Measurements from ENCODE around the gene PIM3.

Gene PIM3

DNA sequence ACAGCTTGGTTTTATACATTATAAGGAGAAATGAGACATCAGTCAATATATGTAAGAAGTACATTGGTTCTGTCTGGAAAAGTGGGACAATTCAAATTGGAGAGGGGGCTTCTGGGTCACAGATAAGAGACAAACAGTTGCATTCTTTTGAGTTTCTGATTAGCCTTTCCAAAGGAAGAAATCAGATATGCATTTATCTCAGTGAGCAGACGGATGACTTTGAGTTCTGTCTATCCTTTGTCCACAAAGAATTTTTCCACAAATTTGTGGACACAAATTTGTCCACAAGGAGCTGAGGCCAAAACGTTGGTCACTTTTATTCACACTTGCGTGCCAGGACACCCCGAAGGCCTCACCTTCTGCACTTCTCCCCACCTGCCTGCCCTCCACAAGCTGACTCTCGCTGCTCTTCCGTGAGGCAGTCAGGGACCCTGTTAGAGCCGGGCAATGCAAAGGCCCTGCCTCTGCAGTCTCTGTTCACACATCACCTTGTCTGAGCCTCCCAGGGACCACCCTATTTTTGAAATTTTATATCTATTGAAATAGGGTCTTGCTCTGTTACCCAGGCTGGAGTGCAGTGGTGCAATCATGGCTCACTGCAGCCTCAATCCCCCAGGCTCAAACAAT, 31.4 kb downstream of the PIM3 start:
- H3K4me3 ChIP-seq (replicated peaks; ENCODE audit: low read depth, low read length) = no peak overlapping the region
- TF ChIP-seq, protein P1, sequence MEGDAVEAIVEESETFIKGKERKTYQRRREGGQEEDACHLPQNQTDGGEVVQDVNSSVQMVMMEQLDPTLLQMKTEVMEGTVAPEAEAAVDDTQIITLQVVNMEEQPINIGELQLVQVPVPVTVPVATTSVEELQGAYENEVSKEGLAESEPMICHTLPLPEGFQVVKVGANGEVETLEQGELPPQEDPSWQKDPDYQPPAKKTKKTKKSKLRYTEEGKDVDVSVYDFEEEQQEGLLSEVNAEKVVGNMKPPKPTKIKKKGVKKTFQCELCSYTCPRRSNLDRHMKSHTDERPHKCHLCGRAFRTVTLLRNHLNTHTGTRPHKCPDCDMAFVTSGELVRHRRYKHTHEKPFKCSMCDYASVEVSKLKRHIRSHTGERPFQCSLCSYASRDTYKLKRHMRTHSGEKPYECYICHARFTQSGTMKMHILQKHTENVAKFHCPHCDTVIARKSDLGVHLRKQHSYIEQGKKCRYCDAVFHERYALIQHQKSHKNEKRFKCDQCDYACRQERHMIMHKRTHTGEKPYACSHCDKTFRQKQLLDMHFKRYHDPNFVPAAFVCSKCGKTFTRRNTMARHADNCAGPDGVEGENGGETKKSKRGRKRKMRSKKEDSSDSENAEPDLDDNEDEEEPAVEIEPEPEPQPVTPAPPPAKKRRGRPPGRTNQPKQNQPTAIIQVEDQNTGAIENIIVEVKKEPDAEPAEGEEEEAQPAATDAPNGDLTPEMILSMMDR (IDR thresholded peaks at IDR 0.05; ENCODE audit: insufficient read depth, low read length, poor library complexity, severe bottlenecking) = no peak

DNA sequence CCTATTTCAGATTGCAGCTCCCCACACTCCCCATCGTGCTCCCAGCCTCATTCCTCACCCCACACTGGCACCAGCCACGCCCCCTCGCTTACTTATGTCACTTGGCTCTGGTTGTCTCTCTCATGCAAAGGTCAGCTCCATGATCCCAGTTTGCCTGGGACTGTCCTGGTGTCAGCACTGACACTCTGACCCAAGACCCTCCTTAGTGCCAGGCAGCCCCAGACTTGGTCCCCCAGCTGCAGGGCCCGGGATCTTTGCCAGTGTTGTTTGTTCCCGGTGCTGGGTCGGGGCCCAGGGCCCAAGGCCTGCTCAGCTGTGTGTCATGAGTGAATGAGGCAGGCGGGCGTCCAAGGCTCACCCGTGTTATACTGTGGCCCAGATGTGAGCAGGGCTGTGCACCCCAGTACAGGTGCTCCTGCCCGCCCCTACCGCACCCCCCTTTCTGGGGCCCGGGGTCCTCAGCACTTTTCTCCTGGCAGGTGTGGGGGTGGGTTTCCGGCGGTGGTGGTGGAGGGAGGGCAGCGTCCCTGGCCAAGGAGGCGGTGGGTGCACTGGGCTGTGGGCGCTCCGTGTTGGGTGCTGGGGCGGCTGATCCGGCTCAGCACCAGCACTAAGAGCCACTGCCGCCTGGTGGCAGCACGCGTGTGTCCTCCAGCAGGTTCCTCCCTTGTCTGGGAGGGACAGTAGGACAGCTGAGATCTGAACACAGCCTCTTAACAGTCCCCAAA, 32.5 kb downstream of the PIM3 start:
- no peaks in the 10 kb centered on the region for H3K27me3 ChIP-seq (replicated peaks; ENCODE audit: control insufficient read depth, insufficient read depth, low read length)
- no peak overlapping the region for H3K4me3 ChIP-seq (replicated peaks; ENCODE audit: low read depth, low read length)
- no peaks in the 10 kb centered on the region for H3K36me3 ChIP-seq (ENCODE audit: control insufficient read depth, insufficient read depth, low read length)
- TF ChIP-seq, protein P1 (IDR thresholded peaks at IDR 0.05; ENCODE audit: insufficient read depth, low read length, poor library complexity, severe bottlenecking) = peak; percentile 95
- no peak for DNase-seq (ENCODE audit: extremely low read depth, insufficient read length)

More for the DNA sequence above, 31.4 kb downstream of the PIM3 start:
- Histone ChIP-seq H3K36me3 (ENCODE audit: control insufficient read depth, insufficient read depth, low read length) (no peaks in the 10 kb centered on the region), H3K27me3 (replicated peaks; ENCODE audit: control insufficient read depth, insufficient read depth, low read length) (no peaks in the 10 kb centered on the region)
- no peak for DNase-seq (ENCODE audit: extremely low read depth, insufficient read length)

DNA sequence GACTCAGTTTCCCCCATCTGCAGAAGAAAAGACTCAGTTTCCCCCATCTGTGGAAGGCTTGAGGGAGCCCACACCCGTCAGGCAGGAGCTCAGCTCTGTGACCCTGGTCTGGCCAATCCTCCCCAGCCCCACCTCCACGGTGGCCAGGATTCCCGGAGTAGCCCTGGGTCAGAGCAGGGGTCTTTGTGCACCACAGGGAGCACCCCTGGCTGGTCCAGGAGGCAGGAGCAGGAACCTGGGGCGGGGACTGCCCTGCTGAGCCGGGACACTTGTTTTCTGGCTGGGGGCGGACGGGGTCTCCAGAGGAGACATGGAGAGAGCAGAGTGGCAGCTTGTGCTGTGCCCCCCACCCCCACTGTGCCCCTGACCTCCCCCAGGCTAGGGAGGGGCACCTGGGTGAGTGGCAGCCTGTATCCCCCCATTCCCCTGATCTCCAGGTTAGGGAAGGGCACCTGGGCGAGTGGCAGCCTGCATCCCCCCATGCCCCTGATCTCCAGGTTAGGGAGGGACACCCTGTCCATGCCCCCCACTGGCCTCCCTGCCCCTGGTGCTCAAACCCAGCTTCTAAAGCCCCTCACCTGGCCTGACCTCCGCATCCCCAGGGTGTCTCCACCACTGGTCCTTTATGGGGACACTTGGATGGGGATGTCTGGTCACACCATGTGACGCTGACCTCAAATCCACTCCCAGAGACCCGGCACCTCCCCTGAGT, 33.2 kb downstream of the PIM3 start:
- DNase-seq (ENCODE audit: extremely low read depth, insufficient read length) = no peak
- H3K36me3 ChIP-seq (ENCODE audit: control insufficient read depth, insufficient read depth, low read length) = no peaks in the 10 kb centered on the region
- TF ChIP-seq, protein P1 (IDR thresholded peaks at IDR 0.05; ENCODE audit: insufficient read depth, low read length, poor library complexity, severe bottlenecking) = no peak
- H3K4me3 ChIP-seq (replicated peaks; ENCODE audit: low read depth, low read length) = no peak overlapping the region
- H3K27me3 ChIP-seq (replicated peaks; ENCODE audit: control insufficient read depth, insufficient read depth, low read length) = no peaks in the 10 kb centered on the region

DNA sequence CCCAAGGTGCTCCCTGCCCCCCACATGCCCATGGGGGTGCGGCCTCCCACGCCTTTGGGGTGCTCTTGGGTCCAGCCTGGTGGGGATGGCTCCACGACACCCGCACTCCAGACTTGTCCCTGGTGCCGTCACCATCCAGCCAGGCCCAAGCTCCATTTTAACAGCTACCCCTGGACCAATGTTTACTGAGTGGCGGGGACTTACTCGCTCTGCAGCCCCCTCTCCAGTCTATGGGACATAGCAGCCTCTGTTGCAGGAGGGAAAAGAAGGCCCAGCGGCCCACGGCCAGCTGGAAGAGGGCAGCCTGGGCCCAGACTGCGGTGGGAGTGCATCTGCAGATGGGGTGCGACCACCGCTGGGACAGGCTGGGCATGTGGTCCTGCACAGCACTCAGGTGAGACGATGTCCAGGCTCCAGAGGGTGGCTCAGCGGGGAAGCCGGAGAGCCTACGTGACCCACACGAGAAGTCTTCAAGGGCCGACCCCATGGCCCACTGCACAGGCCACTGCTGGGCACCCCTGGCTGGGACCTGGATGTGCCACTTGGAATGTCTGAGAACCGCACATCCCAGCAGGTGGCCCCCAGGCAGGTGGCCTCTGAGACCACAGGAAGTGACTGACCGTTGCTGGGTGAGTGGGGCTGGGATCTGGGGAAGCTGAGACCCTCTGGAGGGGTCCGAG, 33.9 kb downstream of the PIM3 start:
- TF ChIP-seq, protein P1 (IDR thresholded peaks at IDR 0.05; ENCODE audit: insufficient read depth, low read length, poor library complexity, severe bottlenecking) = no peak
- H3K27me3 ChIP-seq (replicated peaks; ENCODE audit: control insufficient read depth, insufficient read depth, low read length) = no peaks in the 10 kb centered on the region
- no peaks in the 10 kb centered on the region for H3K36me3 ChIP-seq (ENCODE audit: control insufficient read depth, insufficient read depth, low read length)
- no peak for DNase-seq (ENCODE audit: extremely low read depth, insufficient read length)
- H3K4me3 ChIP-seq (replicated peaks; ENCODE audit: low read depth, low read length) = no peak overlapping the region

DNA sequence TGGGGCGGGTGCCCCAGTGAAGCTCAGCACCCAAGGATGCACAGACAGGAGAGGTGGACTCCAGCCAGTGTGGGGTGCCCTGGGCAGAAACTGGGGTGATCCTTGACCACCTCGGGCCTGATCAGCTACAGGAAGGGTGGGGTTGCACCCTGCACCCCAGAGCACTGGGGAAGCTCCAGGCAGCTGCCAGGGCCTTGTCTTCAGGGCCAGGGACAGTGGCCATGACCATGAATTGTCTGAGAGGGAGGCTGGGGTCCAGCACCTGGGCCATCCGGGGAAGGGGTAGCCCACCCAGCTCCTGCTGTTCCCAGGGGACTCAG, 34.4 kb downstream of the PIM3 start:
- Histone ChIP-seq H3K36me3 (ENCODE audit: control insufficient read depth, insufficient read depth, low read length) (no peaks in the 10 kb centered on the region), H3K27me3 (replicated peaks; ENCODE audit: control insufficient read depth, insufficient read depth, low read length) (no peaks in the 10 kb centered on the region), H3K4me3 (replicated peaks; ENCODE audit: low read depth, low read length) (no peak overlapping the region)
- TF ChIP-seq, protein P1 (IDR thresholded peaks at IDR 0.05; ENCODE audit: insufficient read depth, low read length, poor library complexity, severe bottlenecking) = no peak
- no peak for DNase-seq (ENCODE audit: extremely low read depth, insufficient read length)

Measured in GM06990 (cell line).